Limb (tissue), 2 donors: Measurements from ENCODE around the gene EIF4E1B.

Source experiments
- DNase-seq, 2 donors: peaks; one replicate each; pipeline ENCODE4 v3.0.0-alpha.2; 2016; ENCODE audit errors: extremely low spot score in 2 of 2

Gene EIF4E1B

GRCh38 chr5:176606032-176606431, 24.4 kb upstream of the EIF4E1B start:
- no peak for DNase-seq

GRCh38 chr5:176606875-176607274, 23.6 kb upstream of the EIF4E1B start:
- DNase-seq, result no peak

- no peak for DNase-seq
Observed at GRCh38 chr5:176608142-176608705, 22.3 kb upstream of the EIF4E1B start.

- DNase-seq, result no peak
Observed at GRCh38 chr5:176608937-176609723, 21.3 kb upstream of the EIF4E1B start.

GRCh38 chr5:176609724-176610434, 20.6 kb upstream of the EIF4E1B start, which contains the start of gene GPRIN1:
GPRIN1 (minus strand) TSS chr5:176610156; CDS start chr5:176599834, 10,322 bp downstream.
- DNase-seq, result peak; percentile 41 to 83

GRCh38 chr5:176610435-176610773, 20.1 kb upstream of the EIF4E1B start:
- DNase-seq, result peak in 1 of 2 donors; percentile 64

GRCh38 chr5:176611435-176611834, 19.0 kb upstream of the EIF4E1B start:
- peak; percentile 71 to 84 for DNase-seq

- no peak for DNase-seq
Observed at GRCh38 chr5:176612008-176612407, 18.5 kb upstream of the EIF4E1B start.

GRCh38 chr5:176612855-176613254, 17.6 kb upstream of the EIF4E1B start:
- DNase-seq, result no peak

GRCh38 chr5:176614805-176615478, 15.5 kb upstream of the EIF4E1B start:
- DNase-seq, result no peak

- DNase-seq, result no peak
Observed at GRCh38 chr5:176616511-176616910, 14.0 kb upstream of the EIF4E1B start.

- DNase-seq, result no peak
Observed at GRCh38 chr5:176618783-176619182, 11.7 kb upstream of the EIF4E1B start.

- peak; percentile 39 to 89 for DNase-seq
Observed at GRCh38 chr5:176619203-176619568, 11.3 kb upstream of the EIF4E1B start.

- no peak for DNase-seq
Observed at GRCh38 chr5:176619569-176620332, 10.7 kb upstream of the EIF4E1B start.

GRCh38 chr5:176620333-176620981, 10.0 kb upstream of the EIF4E1B start:
- DNase-seq, result no peak

- no peak for DNase-seq
Observed at GRCh38 chr5:176621661-176622079, 8.8 kb upstream of the EIF4E1B start.

- no peak for DNase-seq
Observed at GRCh38 chr5:176624142-176624541, 6.3 kb upstream of the EIF4E1B start.

GRCh38 chr5:176624938-176625337, 5.5 kb upstream of the EIF4E1B start:
- no peak for DNase-seq

- DNase-seq, result no peak
Observed at GRCh38 chr5:176625512-176625911, 5.0 kb upstream of the EIF4E1B start.

- no peak for DNase-seq
Observed at GRCh38 chr5:176625966-176626875, 4.3 kb upstream of the EIF4E1B start.
